Heart right ventricle (tissue), 16 donors: ENCODE results near the gene LIF. TPM values are rescaled to one million over a fixed set of nuclear protein-coding genes. Genes with fewer than 3 reads are reported as not detected.
A peak's percentile ranks its signal among the peaks of the same experiment; 100 is the strongest.

Experiments
- ATAC-seq, 8 donors: fragments of 200-7000 bp; cut with Tn5 transposase; one replicate each; pipeline ENCODE4 v1.9.1; 2020; ENCODE audit warnings: mild to moderate bottlenecking in 8 of 8, moderate library complexity in 8 of 8, moderate number of reproducible peaks in 1 of 8
- DNase-seq, 2 donors: peaks; one replicate each; pipeline ENCODE4 v3.0.0-alpha.2; 2020
- H3K27ac ChIP-seq, 10 donors: fragments of 200-600 bp; sonication (generic) in 2 of 10; one replicate each; pipeline versions ENCODE4 v1.5.0 to v1.8.0; 2020 to 2022; ENCODE audit warnings: mild to moderate bottlenecking in 3 of 10
- H3K27me3 ChIP-seq, 7 donors: fragments of 200-600 bp; one replicate each; pipeline ENCODE4 v1.8.0; 2021 to 2022; ENCODE audit warnings: mild to moderate bottlenecking in 2 of 7
- H3K36me3 ChIP-seq, 9 donors: fragments of 200-600 bp; sonication (generic) in 1 of 9; one replicate each; pipeline versions ENCODE4 v1.5.0 to v1.8.0; 2020 to 2022; ENCODE audit warnings: mild to moderate bottlenecking in 2 of 9
- H3K4me1 ChIP-seq, 9 donors: fragments of 200-600 bp; sonication (generic) in 1 of 9; one replicate each; pipeline versions ENCODE4 v1.5.0 to v1.8.0; 2020 to 2022; ENCODE audit warnings: mild to moderate bottlenecking in 4 of 9
- H3K4me3 ChIP-seq, 10 donors: fragments of 200-600 bp; sonication (generic) in 2 of 10; one replicate each; pipeline versions ENCODE4 v1.5.0 to v1.8.0; 2020 to 2022; ENCODE audit warnings: mild to moderate bottlenecking in 7 of 10, moderate library complexity in 2 of 10
- H3K9me3 ChIP-seq, 11 donors: fragments of 200-600 bp in 10 of 11; sonication (generic) in 2 of 11; one replicate each; pipeline versions ENCODE4 v1.5.0 to v1.8.0; 2013 to 2022; ENCODE audit warnings: mild to moderate bottlenecking in 2 of 11, control low read depth in 1 of 11, moderate library complexity in 1 of 11
- WGBS, 2 donors: extraction: QIAGEN DNeasy Blood & Tissue Kit; methylation state at CpG; one replicate each; pipeline ENCODE4 v1.1.7; 2013; ENCODE audit warnings: inconsistent platforms in 1 of 2; 5-methylcytosine and 5-hydroxymethylcytosine counted together
- intact Hi-C, 10 donors: fragments of 100-400 bp; cut with DNase I; formaldehyde crosslinking; loops; one replicate each; pipeline versions ENCODE4 v1.11.1 to v1.14.2; 2022
- polyA plus RNA-seq, 2 donors: library from polyadenylated mRNA; stranded (reverse); fragments of 200-250 nt; gene quantifications; one replicate each; pipeline ENCODE4 v1.2.3, GENCODE V29; 2013
- total RNA-seq, 10 donors: library from RNA; stranded (reverse); fragmentation: NEBNext Ultra II Directional in 3 of 10; extraction: Animal tissue kit (Norgen Biotek cat#: 25700) in 3 of 10; gene quantifications; one replicate each; pipeline versions ENCODE4 v1.2.1 to v1.2.4, GENCODE V29; 2021 to 2023
- TF ChIP-seq, protein P1 (sequence below), 9 donors: fragments of 200-600 bp; sonication (generic) in 2 of 9; IDR thresholded peaks; one replicate each; pipeline versions ENCODE4 v1.5.0 to v1.8.0; 2021 to 2022; ENCODE audit warnings: antibody characterized with exemption in 9 of 9, mild to moderate bottlenecking in 5 of 9, moderate library complexity in 1 of 9
- donor health status: Arrhythmogenic right ventricular cardiomyopathy.
- donor health status: ischemic (EF 13 %, LVEDD 7.1; RV severe dilation, severe dysfunction).
- donor health status: healthy with polysubstance abuse.
- donor health status: DM: no; HTN: yes; CAD: no.
- donor health status: DM: no; HTN: no; CAD: no.
- donor health status: ischemic (EF 25% LVEDD 6.9; RV normal size, moderate dysfunction).
- donor health status: ischemic (EF 25% LVEDD 5.7; RV mildly dilated, moderate dysfunction).
- donor health status: healthy.
- donor health status: DM: yes; HTN: yes; CAD: no.
- donor health status: Ischemic cardiomyopathy.
- donor health status: ischemic (EF 35%, LVEDD 5.7; RV mildly dilated, moderate dysfunction).
- donor health status: nonischemic (EF 11% LVEDD 7.7; RV severe dilation, severe dysfunction).
- donor health status: DM: yes; HTN: yes; CAD: no.
- donor health status: PGD.
- donor health status: ischemic (EF 29% LVEDD 5.4; RV normal size, mild dysfunction).
- donor health status: nonischemic (EF 23%, LVEDD 6.1; RV moderate dilation, normal function).

Gene LIF
- total and polyA plus RNA-seq, 12 donors: 0.17 to 8.8 (median 0.53) TPM

DNA sequence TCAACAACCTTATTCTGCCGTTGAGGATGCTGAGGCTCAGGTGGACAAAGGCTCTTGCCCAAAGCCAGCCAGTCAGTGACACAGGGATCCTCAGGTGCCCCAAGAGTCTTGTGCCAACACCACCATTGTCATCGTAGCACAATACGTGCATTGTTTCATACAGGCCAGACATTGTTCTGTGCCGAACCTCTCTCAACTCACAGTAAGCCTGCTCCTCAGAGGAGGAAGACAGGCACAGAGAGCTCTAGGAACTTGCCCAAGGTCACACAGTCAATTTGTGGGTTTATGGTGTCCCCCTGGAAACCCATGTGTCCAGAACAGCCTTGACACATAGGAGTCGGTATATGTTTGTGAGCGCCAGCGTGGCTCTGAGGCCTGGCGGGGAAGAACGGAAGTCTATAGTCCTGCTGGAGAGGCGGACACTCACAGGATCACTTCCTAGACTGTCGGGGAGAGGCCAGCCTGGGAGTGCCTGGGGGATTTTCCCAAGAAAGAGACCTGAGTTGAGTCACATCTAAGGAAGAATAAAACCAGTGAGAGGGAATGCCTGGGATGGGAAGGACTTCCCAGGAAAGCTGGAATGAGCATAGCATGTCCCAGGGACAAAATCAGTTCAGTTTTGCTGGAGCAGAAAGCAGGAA is 20.2 kb downstream of the LIF start:
- Histone ChIP-seq H3K9me3 (no peaks in the 10 kb centered on the region), H3K36me3 (no peaks in the 10 kb centered on the region), H3K4me1 (peaks cover 0 to 24% (median 0%) of the 10 kb centered on the region in 9 donors), H3K27me3 (peaks cover 0 to 91% (median 66%) of the 10 kb centered on the region in 7 donors), H3K4me3 (no peak overlapping the region), H3K27ac (no peak overlapping the region)
- TF ChIP-seq, protein P1, sequence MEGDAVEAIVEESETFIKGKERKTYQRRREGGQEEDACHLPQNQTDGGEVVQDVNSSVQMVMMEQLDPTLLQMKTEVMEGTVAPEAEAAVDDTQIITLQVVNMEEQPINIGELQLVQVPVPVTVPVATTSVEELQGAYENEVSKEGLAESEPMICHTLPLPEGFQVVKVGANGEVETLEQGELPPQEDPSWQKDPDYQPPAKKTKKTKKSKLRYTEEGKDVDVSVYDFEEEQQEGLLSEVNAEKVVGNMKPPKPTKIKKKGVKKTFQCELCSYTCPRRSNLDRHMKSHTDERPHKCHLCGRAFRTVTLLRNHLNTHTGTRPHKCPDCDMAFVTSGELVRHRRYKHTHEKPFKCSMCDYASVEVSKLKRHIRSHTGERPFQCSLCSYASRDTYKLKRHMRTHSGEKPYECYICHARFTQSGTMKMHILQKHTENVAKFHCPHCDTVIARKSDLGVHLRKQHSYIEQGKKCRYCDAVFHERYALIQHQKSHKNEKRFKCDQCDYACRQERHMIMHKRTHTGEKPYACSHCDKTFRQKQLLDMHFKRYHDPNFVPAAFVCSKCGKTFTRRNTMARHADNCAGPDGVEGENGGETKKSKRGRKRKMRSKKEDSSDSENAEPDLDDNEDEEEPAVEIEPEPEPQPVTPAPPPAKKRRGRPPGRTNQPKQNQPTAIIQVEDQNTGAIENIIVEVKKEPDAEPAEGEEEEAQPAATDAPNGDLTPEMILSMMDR (IDR thresholded peaks at IDR 0.05): no peak
- DNase-seq (no peak), ATAC-seq (no peak)
- intact Hi-C loops: no loop called here
- 78 to 82% methylated on average over 11 of the region's 11 CpGs for WGBS, 2 donors

DNA sequence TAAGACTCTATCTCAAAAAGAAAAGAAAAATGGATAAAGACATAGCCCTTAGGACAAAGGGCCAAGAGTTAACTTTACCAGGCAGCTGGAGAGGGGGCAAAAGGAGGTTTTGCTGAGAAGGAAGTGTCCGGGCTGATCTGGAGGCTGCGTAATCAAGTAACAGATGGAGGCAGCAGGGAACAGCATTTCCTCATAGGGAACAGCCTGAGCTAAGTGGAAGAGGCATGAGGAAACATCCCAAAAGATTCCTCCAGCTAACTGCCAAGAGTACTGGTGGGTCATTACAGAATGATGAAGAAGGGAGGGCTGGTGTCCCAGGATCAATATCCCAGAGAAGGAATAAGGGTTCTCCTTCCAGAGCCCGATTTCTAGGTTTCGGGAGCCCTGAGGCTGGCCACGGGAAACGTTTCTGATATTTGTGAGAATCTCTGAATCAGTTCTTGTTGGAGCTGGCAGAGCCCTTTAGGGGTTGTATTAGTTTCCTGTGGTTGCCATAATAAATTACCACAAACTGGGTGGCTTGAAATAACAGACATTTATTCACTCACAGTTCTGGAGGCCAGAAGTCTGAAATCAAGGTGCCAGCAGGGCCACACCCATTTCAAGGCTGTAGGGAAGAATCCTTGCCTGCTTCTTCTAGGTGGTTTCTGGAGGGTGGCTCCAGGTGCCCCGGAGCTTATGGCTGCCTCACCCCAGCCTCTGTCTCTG is 21.2 kb downstream of the LIF start:
- 93 to 94% methylated on average over 7 of the region's 7 CpGs for WGBS, 2 donors
- TF ChIP-seq, protein P1 (IDR thresholded peaks at IDR 0.05): no peak
- Histone ChIP-seq H3K27ac (no peak overlapping the region), H3K4me1 (peaks cover 0 to 32% (median 0%) of the 10 kb centered on the region in 9 donors), H3K36me3 (no peaks in the 10 kb centered on the region), H3K9me3 (no peaks in the 10 kb centered on the region), H3K4me3 (no peak overlapping the region), H3K27me3 (peaks cover 0 to 95% (median 63%) of the 10 kb centered on the region in 7 donors)
- DNase-seq: no peak
- intact Hi-C loops: no loop called here
- ATAC-seq: no peak

DNA sequence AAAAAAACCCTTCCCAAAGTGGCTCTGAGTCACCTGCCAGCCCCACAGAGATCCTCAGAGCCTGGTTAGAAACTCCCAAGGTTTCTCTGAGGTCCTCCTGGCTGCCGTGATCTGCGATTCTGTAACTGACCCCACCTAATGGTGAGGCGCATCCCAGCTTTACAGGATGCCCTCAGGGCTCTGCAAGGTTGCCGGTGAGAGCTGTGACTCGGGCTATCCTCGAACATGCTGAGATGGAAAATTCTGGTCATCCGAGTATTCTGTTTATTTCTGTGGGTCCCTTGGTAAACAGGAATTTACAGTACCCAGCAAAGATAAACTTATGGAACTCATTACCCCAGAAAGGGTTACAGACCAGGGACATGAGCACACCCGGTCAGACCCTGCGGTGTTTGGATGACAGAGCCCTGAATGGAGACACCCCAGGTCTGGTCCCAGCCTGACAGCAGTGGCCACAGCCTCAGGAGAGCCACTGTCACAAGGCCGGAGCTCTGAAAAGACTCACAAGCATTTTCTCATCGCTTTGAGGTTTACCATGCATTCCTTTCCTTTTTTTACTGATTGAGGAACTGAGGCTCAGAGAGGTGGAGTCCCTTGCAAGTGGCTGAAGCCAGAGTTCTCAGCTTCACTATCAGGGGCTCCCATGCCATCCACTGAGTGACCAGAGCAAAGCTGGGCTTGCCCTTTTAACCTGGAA is 22.2 kb downstream of the LIF start:
- no peaks in the 10 kb centered on the region for H3K9me3 ChIP-seq
- H3K36me3 ChIP-seq: no peaks in the 10 kb centered on the region
- peaks cover 0 to 32% (median 0%) of the 10 kb centered on the region in 9 donors for H3K4me1 ChIP-seq
- ATAC-seq (no peak), DNase-seq (no peak)
- TF ChIP-seq, protein P1 (IDR thresholded peaks at IDR 0.05): no peak
- peaks cover 0 to 96% (median 63%) of the 10 kb centered on the region in 7 donors for H3K27me3 ChIP-seq
- H3K27ac ChIP-seq: peak overlapping the region in 1 of 10 donors; percentile 3
- H3K4me3 ChIP-seq: no peak overlapping the region
- 52 to 58% methylated on average over 11 of the region's 11 CpGs for WGBS, 2 donors
- intact Hi-C loops: no loop called here

DNA sequence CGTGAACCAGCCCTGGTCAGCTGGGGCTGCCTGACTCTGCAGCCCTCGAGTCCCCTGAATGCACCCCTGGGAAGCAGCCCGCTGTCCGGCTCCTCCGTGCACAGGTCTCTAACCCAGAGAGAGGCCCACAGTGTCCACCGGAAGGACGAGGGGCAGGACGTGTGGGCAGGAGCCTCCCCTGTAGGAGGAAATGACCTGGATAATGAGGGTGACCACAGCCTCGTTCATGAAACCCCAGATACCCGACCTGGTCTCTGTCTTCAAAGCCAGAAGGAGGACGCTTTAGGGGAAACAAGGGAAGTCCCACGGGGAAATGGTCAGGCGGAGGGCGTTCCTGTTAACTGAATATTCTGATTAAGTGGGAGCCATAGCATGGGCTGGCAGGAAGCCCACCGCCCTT is 23.3 kb downstream of the LIF start:
- Histone ChIP-seq H3K9me3 (no peaks in the 10 kb centered on the region), H3K4me1 (peaks cover 0 to 32% (median 0%) of the 10 kb centered on the region in 9 donors), H3K4me3 (no peak overlapping the region), H3K36me3 (no peaks in the 10 kb centered on the region), H3K27me3 (peaks cover 0 to 96% (median 66%) of the 10 kb centered on the region in 7 donors), H3K27ac (no peak overlapping the region)
- 39 to 46% methylated on average over 15 of the region's 15 CpGs for WGBS, 2 donors
- ATAC-seq: no peak
- DNase-seq: no peak
- TF ChIP-seq, protein P1 (IDR thresholded peaks at IDR 0.05): no peak
- intact Hi-C loops: no loop called here
